NCI-H345 (cell line): Measurements from ENCODE around the gene CR2.
"Not testable (repeated sequence)": the region's sequence is repeated elsewhere in the genome, so short reads cannot be mapped to it uniquely, and the experiment has no call there.

Experiments used
- DNase-seq: peaks from one replicate; lab custom pipeline; 2025; lab: John Stamatoyannopoulos, UW

Gene CR2

GRCh38 chr1:207504438-207504837 is 50.3 kb downstream of the CR2 start:
- no peak for DNase-seq

GRCh38 chr1:207510444-207510843 is 56.3 kb downstream of the CR2 start:
- DNase-seq = no peak

- no peak for DNase-seq
Observed at GRCh38 chr1:207514890-207515289, 60.8 kb downstream of the CR2 start.

- no peak for DNase-seq
Observed at GRCh38 chr1:207516729-207517128, 62.6 kb downstream of the CR2 start.

GRCh38 chr1:207518608-207519236 is 64.6 kb downstream of the CR2 start:
- DNase-seq = no peak

- no peak for DNase-seq
Observed at GRCh38 chr1:207519505-207520399, 65.6 kb downstream of the CR2 start.

GRCh38 chr1:207520400-207521345 is 66.5 kb downstream of the CR2 start:
- not testable (repeated sequence) for DNase-seq

GRCh38 chr1:207525239-207525638 is 71.1 kb downstream of the CR2 start:
- DNase-seq = not testable (repeated sequence)

- DNase-seq = not testable (repeated sequence)
Observed at GRCh38 chr1:207528401-207528800, 74.3 kb downstream of the CR2 start.

GRCh38 chr1:207536263-207536662 is 82.1 kb downstream of the CR2 start:
- DNase-seq = not testable (repeated sequence)
